HL-60 (cell line): ENCODE measurements around the gene TLR3.

Experiments used
- DNase-seq, 2 experiments: peaks; one replicate each; pipeline ENCODE4 v3.0.0-alpha.2; 2010 to 2020; ENCODE audit warnings: low read depth in 1 of 2, low spot score in 1 of 2
- H3K27ac ChIP-seq: fragments of 250-450 bp; sonication (Bioruptor Pico); replicated peaks from 2 replicates; pipeline ENCODE4 v1.5.1; 2020; ENCODE audit warnings: mild to moderate bottlenecking, moderate library complexity
- H3K27me3 ChIP-seq: fragments of 250-450 bp; sonication (Bioruptor Pico); 2 replicates; pipeline ENCODE4 v1.5.1; 2021; ENCODE audit warnings: mild to moderate bottlenecking, moderate library complexity; ENCODE audit not compliant: insufficient read depth, poor library complexity, severe bottlenecking
- H3K4me3 ChIP-seq: replicated peaks from 2 replicates; pipeline ENCODE4 v1.5.1; 2011; ENCODE audit warnings: mild to moderate bottlenecking, control low read depth, low read length; ENCODE audit not compliant: insufficient read depth
- CTCF ChIP-seq: IDR thresholded peaks from one replicate; pipeline ENCODE4 v1.5.1; 2011; ENCODE audit warnings: low read length, control low read depth, inconsistent platforms; ENCODE audit not compliant: insufficient read depth
- GABPA ChIP-seq: IDR thresholded peaks from 2 replicates; pipeline ENCODE4 v1.6.1; 2012; ENCODE audit warnings: low read depth
- POLR2AphosphoS5 ChIP-seq: IDR thresholded peaks from 2 replicates; pipeline ENCODE4 v1.6.1; 2012; ENCODE audit warnings: low read depth
- REST ChIP-seq: IDR thresholded peaks from 2 replicates; pipeline ENCODE4 v1.6.1; 2012; ENCODE audit warnings: low read depth; ENCODE audit not compliant: insufficient replicate concordance
- SPI1 ChIP-seq: IDR thresholded peaks from 2 replicates; pipeline ENCODE4 v1.6.1; 2012; ENCODE audit warnings: low read depth, mild to moderate bottlenecking, borderline replicate concordance

TLR3 gene

GRCh38 chr4:186096681-186097165 is 27.8 kb downstream of the TLR3 start:
- no peak for DNase-seq
- Histone ChIP-seq H3K27ac (no peak overlapping the region), H3K4me3 (no peak overlapping the region), H3K27me3 (no peaks in the 10 kb centered on the region)
- TF ChIP-seq CTCF (no peak), GABPA (no peak), REST (no peak), SPI1 (no peak), POLR2AphosphoS5 (no peak)

GRCh38 chr4:186097386-186097785 is 28.4 kb downstream of the TLR3 start:
- no peaks in the 10 kb centered on the region for H3K27me3 ChIP-seq

More at GRCh38 chr4:186097386-186097785, 28.4 kb downstream of the TLR3 start:
- DNase-seq: no peak
- H3K27ac ChIP-seq: no peak overlapping the region
- no peak overlapping the region for H3K4me3 ChIP-seq
- TF ChIP-seq REST (no peak), POLR2AphosphoS5 (no peak), SPI1 (no peak), CTCF (no peak), GABPA (no peak)
